ENCODE data around the gene CCDC78.

Gene CCDC78

GRCh38 chr16:736936-737481 lies 10.8 kb upstream of the CCDC78 start:
- H3K36me3 ChIP-seq (replicated peaks; ENCODE audit: insufficient read depth, low read length) = no peaks in the 10 kb centered on the region
- H2AFZ ChIP-seq (ENCODE audit: low read length) = no peak overlapping the region
- H3F3A ChIP-seq (ENCODE audit: insufficient read depth, low read length) = peaks cover 25% of the 10 kb centered on the region
- no peaks in the 10 kb centered on the region for H3K27me3 ChIP-seq (replicated peaks; ENCODE audit: insufficient read depth, low read length)
- H3K4me1 ChIP-seq (ENCODE audit: low read length) = peaks cover 38% of the 10 kb centered on the region
- no peak overlapping the region for H3K27ac ChIP-seq (ENCODE audit: low read length)
- TF ChIP-seq EZH2phosphoT487 (IDR thresholded peaks at IDR 0.05; ENCODE audit: low read length) = no peak
- no peak for TF ChIP-seq CTCF (IDR thresholded peaks at IDR 0.05; ENCODE audit: low read length)
- no peak for TF ChIP-seq EZH2 (optimal IDR thresholded peaks at IDR 0.05; ENCODE audit: low read depth, low read length)
- no peak overlapping the region for H3K4me2 ChIP-seq (ENCODE audit: low read depth, low read length)
- peaks cover 15% of the 10 kb centered on the region for H3K79me2 ChIP-seq (ENCODE audit: low read length)
- H3K9me3 ChIP-seq (replicated peaks; ENCODE audit: insufficient read depth, low read length) = no peaks in the 10 kb centered on the region
- no peaks in the 10 kb centered on the region for H3K9me2 ChIP-seq (replicated peaks; ENCODE audit: insufficient read depth, low read length)
- no peak for DNase-seq
- H4K20me1 ChIP-seq (ENCODE audit: insufficient read depth, low read length) = no peaks in the 10 kb centered on the region
- no peak overlapping the region for H3K4me3 ChIP-seq (ENCODE audit: low read length)
- H3K9ac ChIP-seq (ENCODE audit: low read length) = no peak overlapping the region

GRCh38 chr16:735982-736453 lies 9.8 kb upstream of the CCDC78 start:
- H4K20me1 ChIP-seq (ENCODE audit: insufficient read depth, low read length) = no peaks in the 10 kb centered on the region
- H3K36me3 ChIP-seq (replicated peaks; ENCODE audit: insufficient read depth, low read length) = no peaks in the 10 kb centered on the region
- H3K4me2 ChIP-seq (ENCODE audit: low read depth, low read length) = peak overlapping the region; percentile 69
- peak overlapping the region; percentile 79 for H3K27ac ChIP-seq (ENCODE audit: low read length)
- H3K9me3 ChIP-seq (replicated peaks; ENCODE audit: insufficient read depth, low read length) = no peaks in the 10 kb centered on the region
- H3K9ac ChIP-seq (ENCODE audit: low read length) = peak overlapping the region; percentile 4; the same call in 1 of the 2 replicates
- H3K4me1 ChIP-seq (ENCODE audit: low read length) = peaks cover 38% of the 10 kb centered on the region
- H2AFZ ChIP-seq (ENCODE audit: low read length) = no peak overlapping the region
- no peaks in the 10 kb centered on the region for H3K9me2 ChIP-seq (replicated peaks; ENCODE audit: insufficient read depth, low read length)
- H3K27me3 ChIP-seq (replicated peaks; ENCODE audit: insufficient read depth, low read length) = no peaks in the 10 kb centered on the region
- TF ChIP-seq CTCF (IDR thresholded peaks at IDR 0.05; ENCODE audit: low read length) (no peak), EZH2 (optimal IDR thresholded peaks at IDR 0.05; ENCODE audit: low read depth, low read length) (no peak), EZH2phosphoT487 (IDR thresholded peaks at IDR 0.05; ENCODE audit: low read length) (no peak)
- DNase-seq = peak; percentile 88
- no peak overlapping the region for H3K4me3 ChIP-seq (ENCODE audit: low read length)
- peaks cover 25% of the 10 kb centered on the region for H3F3A ChIP-seq (ENCODE audit: insufficient read depth, low read length)
- peaks cover 15% of the 10 kb centered on the region for H3K79me2 ChIP-seq (ENCODE audit: low read length)

- peak overlapping the region; percentile 79; the same call in 1 of the 2 replicates for H3K27ac ChIP-seq (ENCODE audit: low read length)
- no peak for DNase-seq
- no peaks in the 10 kb centered on the region for H3K9me3 ChIP-seq (replicated peaks; ENCODE audit: insufficient read depth, low read length)
- H3K9ac ChIP-seq (ENCODE audit: low read length) = peak overlapping the region; percentile 4; the same call in 1 of the 2 replicates
- H3F3A ChIP-seq (ENCODE audit: insufficient read depth, low read length) = peaks cover 25% of the 10 kb centered on the region
- no peak overlapping the region for H2AFZ ChIP-seq (ENCODE audit: low read length)
- H3K36me3 ChIP-seq (replicated peaks; ENCODE audit: insufficient read depth, low read length) = no peaks in the 10 kb centered on the region
- peaks cover 38% of the 10 kb centered on the region for H3K4me1 ChIP-seq (ENCODE audit: low read length)
- no peak overlapping the region for H3K4me3 ChIP-seq (ENCODE audit: low read length)
- H3K9me2 ChIP-seq (replicated peaks; ENCODE audit: insufficient read depth, low read length) = no peaks in the 10 kb centered on the region
- no peak for TF ChIP-seq EZH2phosphoT487 (IDR thresholded peaks at IDR 0.05; ENCODE audit: low read length)
- TF ChIP-seq EZH2 (optimal IDR thresholded peaks at IDR 0.05; ENCODE audit: low read depth, low read length) = no peak
- TF ChIP-seq CTCF (IDR thresholded peaks at IDR 0.05; ENCODE audit: low read length) = no peak
- peaks cover 10% of the 10 kb centered on the region for H3K79me2 ChIP-seq (ENCODE audit: low read length)
- no peaks in the 10 kb centered on the region for H3K27me3 ChIP-seq (replicated peaks; ENCODE audit: insufficient read depth, low read length)
- H3K4me2 ChIP-seq (ENCODE audit: low read depth, low read length) = peak overlapping the region; percentile 69
- H4K20me1 ChIP-seq (ENCODE audit: insufficient read depth, low read length) = no peaks in the 10 kb centered on the region
Observed at GRCh38 chr16:734981-735881, 9.0 kb upstream of the CCDC78 start.
